ENCODE measurements around the gene CCDC57.

DNA sequence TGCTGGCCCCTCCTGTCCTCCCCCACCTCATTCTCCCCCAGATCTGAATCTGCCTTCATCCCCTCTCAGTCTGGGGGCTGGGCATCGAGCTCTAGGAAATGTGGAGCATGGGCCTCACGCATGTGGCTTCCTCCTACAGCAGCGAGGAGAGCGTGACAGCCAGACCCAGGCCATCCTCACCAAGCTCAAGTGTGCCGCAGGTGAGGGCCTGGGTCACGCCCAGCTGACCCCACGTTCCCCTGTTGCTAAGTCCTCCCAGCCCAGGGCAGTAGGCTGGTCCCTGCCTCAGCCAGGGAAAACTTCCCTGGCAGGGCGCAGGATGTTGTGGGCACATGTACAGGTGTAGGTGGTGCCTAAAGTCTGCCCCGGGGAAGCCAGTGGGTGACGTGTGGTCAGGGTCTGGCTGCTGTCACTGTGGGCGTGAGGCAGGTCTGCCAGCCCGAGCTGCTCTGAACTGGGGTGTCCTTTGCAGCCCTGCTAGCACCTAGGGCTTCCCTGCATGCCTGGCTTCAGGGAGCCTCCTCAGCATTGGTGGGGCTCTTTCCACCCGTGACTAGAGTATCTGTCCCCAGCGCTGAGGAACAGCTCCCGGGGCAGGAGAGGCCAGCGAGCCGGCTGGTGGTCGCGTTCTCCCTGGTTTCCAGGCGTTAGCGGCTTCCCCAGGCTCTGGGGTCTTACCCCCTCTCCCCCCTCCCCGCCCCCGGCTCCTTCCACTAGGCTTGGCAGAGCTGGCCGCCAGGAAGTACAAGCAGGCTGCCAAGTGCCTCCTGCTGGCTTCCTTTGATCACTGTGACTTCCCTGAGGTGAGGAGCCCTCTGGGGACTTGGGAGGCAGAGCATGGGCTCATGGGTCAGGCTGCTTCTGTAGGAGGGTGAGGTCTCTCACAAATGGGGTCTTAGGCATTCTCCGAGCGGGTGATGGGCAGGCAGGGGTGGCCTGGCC is 157.3 kb downstream of the CCDC57 start:
- TF ChIP-seq EP300 (conservative IDR thresholded peaks at IDR 0.05; ENCODE audit: poor library complexity, severe bottlenecking) (no peak), CTCF (IDR thresholded peaks at IDR 0.05; ENCODE audit: poor library complexity, severe bottlenecking) (no peak), POLR2AphosphoS5 (IDR thresholded peaks at IDR 0.05) (no peak), SMC3 (conservative IDR thresholded peaks at IDR 0.05; ENCODE audit: poor library complexity) (no peak), TAF1 (IDR thresholded peaks at IDR 0.05; ENCODE audit: low read depth) (no peak), EZH2 (IDR thresholded peaks at IDR 0.05; ENCODE audit: borderline replicate concordance, insufficient read depth, low read length, poor library complexity, severe bottlenecking) (no peak), RAD21 (conservative IDR thresholded peaks at IDR 0.05) (no peak)
- TF ChIP-seq, protein P1, sequence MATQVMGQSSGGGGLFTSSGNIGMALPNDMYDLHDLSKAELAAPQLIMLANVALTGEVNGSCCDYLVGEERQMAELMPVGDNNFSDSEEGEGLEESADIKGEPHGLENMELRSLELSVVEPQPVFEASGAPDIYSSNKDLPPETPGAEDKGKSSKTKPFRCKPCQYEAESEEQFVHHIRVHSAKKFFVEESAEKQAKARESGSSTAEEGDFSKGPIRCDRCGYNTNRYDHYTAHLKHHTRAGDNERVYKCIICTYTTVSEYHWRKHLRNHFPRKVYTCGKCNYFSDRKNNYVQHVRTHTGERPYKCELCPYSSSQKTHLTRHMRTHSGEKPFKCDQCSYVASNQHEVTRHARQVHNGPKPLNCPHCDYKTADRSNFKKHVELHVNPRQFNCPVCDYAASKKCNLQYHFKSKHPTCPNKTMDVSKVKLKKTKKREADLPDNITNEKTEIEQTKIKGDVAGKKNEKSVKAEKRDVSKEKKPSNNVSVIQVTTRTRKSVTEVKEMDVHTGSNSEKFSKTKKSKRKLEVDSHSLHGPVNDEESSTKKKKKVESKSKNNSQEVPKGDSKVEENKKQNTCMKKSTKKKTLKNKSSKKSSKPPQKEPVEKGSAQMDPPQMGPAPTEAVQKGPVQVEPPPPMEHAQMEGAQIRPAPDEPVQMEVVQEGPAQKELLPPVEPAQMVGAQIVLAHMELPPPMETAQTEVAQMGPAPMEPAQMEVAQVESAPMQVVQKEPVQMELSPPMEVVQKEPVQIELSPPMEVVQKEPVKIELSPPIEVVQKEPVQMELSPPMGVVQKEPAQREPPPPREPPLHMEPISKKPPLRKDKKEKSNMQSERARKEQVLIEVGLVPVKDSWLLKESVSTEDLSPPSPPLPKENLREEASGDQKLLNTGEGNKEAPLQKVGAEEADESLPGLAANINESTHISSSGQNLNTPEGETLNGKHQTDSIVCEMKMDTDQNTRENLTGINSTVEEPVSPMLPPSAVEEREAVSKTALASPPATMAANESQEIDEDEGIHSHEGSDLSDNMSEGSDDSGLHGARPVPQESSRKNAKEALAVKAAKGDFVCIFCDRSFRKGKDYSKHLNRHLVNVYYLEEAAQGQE (IDR thresholded peaks at IDR 0.05; ENCODE audit: borderline replicate concordance): no peak

Measured in neural cell (in vitro differentiated cells).